Measurements from ENCODE around the gene UNKL.

DNA sequence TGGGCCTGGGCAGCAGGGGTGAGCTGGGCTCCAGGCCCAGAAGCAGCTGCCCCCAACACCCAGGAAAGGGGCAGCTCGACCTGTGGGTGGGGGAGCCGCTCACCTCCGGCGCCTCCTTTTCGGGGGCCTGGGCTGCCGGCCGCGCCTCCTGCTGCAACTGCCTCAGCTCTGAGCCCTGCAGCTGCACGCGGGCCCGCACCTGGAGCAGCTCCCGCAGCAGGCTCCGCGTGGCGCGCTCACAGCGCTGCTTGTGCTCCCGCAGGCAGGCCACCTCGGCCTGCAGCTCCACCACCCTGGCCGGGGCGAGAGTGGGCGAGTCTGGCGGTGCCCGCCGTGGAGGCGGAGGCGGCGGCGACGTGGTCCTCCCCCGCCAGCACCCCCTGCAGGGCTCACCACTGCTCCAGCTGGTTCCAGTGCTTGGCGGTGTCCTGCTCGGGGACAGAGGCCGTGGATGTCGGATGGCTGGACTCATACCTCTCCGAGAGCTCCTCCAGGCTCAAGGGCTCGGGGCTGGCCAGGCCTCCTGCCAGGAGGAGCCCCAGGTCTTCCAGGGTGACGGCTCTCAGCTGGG is 29.0 kb upstream of the UNKL start:
- TF ChIP-seq, protein P1, sequence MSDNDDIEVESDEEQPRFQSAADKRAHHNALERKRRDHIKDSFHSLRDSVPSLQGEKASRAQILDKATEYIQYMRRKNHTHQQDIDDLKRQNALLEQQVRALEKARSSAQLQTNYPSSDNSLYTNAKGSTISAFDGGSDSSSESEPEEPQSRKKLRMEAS (IDR thresholded peaks at IDR 0.05; ENCODE audit: low read depth, low read length): no peak
- no peak for TF ChIP-seq POLR2A (IDR thresholded peaks at IDR 0.05; ENCODE audit: extremely low read depth, insufficient read length)

Data from NB4 (cell line).